OCI-LY3 (cell line): ENCODE results near the gene CELSR2.

Experiments
- EZH2phosphoT487 ChIP-seq: fragments of 200-600 bp; shearing (Covaris generic); IDR thresholded peaks from 2 replicates; pipeline ENCODE4 v1.6.1; 2018; ENCODE audit warnings: antibody characterized with exemption, mixed run types, low read depth
- TF ChIP-seq, protein P1 (sequence below): fragments of 200-600, 300-600 bp; sonication (generic); IDR thresholded peaks from 2 replicates; pipeline ENCODE4 v1.5.1; 2014; ENCODE audit warnings: antibody characterized with exemption, low read length, low read depth

DNA sequence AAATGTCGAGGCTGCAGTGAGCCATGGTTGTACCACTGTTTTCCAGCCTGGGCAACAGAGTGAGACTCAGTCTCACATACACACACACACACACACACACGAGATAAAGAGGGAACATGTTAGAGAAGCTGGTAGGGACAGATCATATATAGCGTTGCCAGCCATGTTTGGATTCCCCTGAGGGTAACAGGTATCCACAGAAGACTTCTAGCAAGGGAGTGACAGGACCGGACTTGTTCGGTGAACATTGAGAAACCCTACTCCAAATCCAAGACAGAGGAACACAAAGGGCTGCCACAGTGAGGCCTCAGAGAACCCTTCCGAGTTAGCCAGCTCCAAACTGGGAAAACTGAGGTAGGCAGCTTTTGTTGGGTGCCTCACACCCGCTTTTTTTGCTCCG is 39.3 kb upstream of the CELSR2 start:
- TF ChIP-seq, protein P1, sequence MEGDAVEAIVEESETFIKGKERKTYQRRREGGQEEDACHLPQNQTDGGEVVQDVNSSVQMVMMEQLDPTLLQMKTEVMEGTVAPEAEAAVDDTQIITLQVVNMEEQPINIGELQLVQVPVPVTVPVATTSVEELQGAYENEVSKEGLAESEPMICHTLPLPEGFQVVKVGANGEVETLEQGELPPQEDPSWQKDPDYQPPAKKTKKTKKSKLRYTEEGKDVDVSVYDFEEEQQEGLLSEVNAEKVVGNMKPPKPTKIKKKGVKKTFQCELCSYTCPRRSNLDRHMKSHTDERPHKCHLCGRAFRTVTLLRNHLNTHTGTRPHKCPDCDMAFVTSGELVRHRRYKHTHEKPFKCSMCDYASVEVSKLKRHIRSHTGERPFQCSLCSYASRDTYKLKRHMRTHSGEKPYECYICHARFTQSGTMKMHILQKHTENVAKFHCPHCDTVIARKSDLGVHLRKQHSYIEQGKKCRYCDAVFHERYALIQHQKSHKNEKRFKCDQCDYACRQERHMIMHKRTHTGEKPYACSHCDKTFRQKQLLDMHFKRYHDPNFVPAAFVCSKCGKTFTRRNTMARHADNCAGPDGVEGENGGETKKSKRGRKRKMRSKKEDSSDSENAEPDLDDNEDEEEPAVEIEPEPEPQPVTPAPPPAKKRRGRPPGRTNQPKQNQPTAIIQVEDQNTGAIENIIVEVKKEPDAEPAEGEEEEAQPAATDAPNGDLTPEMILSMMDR: no peak
- TF ChIP-seq EZH2phosphoT487: no peak
